Loucy (cell line): ENCODE results near the gene TMPRSS5.

Experiments
- H2AFZ ChIP-seq: fragments of 200-600 bp; sonication (generic); 2 replicates; pipeline ENCODE4 v1.6.0; 2016; ENCODE audit warnings: antibody characterized with exemption, mild to moderate bottlenecking, low read length, moderate library complexity
- H3F3A ChIP-seq: fragments of 200-600 bp; 2 replicates; pipeline ENCODE4 v1.6.0; 2016; ENCODE audit warnings: antibody characterized with exemption, low read depth, mild to moderate bottlenecking
- H3K27me3 ChIP-seq: fragments of 200-600 bp; sonication (generic); 2 replicates; pipeline ENCODE4 v1.6.1; 2014; ENCODE audit warnings: low read length, mild to moderate bottlenecking; ENCODE audit not compliant: insufficient read depth, poor library complexity, severe bottlenecking
- H3K36me3 ChIP-seq: fragments of 200-600 bp; sonication (generic); 2 replicates; pipeline ENCODE4 v1.6.1; 2016; ENCODE audit warnings: low read length; ENCODE audit not compliant: insufficient read depth
- H3K4me1 ChIP-seq: fragments of 200-600 bp; sonication (generic); 2 replicates; pipeline ENCODE4 v1.5.1; 2014; ENCODE audit warnings: low read length, mild to moderate bottlenecking; ENCODE audit not compliant: insufficient read depth, poor library complexity, severe bottlenecking
- H3K4me2 ChIP-seq: fragments of 200-600 bp; sonication (generic); 2 replicates; pipeline ENCODE4 v1.6.0; 2014; ENCODE audit warnings: antibody characterized with exemption, low read length, low read depth, mild to moderate bottlenecking; ENCODE audit not compliant: poor library complexity, severe bottlenecking
- H3K4me3 ChIP-seq: fragments of 200-600 bp; sonication (generic); 2 replicates; pipeline ENCODE4 v1.5.1; 2014; ENCODE audit warnings: low read length, mild to moderate bottlenecking, mixed read lengths; ENCODE audit not compliant: poor library complexity, severe bottlenecking
- H3K79me2 ChIP-seq: fragments of 200-600 bp; sonication (generic); 2 replicates; pipeline ENCODE4 v1.6.1; 2014; ENCODE audit warnings: low read length; ENCODE audit not compliant: insufficient read depth
- H3K9ac ChIP-seq: fragments of 200-600 bp; sonication (generic); 2 replicates; pipeline ENCODE4 v1.6.0; 2014; ENCODE audit warnings: mild to moderate bottlenecking, low read depth, low read length, moderate library complexity; ENCODE audit not compliant: poor library complexity, severe bottlenecking
- H3K9me2 ChIP-seq: fragments of 200-600 bp; sonication (generic); replicated peaks from 2 replicates; pipeline ENCODE4 v1.6.1; 2016; ENCODE audit warnings: low read depth, low read length, mixed read lengths
- H3K9me3 ChIP-seq: fragments of 200-600 bp; sonication (generic); 2 replicates; pipeline ENCODE4 v1.6.1; 2014; ENCODE audit warnings: mild to moderate bottlenecking, antibody characterized with exemption, low read length, low read depth; ENCODE audit not compliant: insufficient read depth
- H4K20me1 ChIP-seq: fragments of 200-600 bp; sonication (generic); 2 replicates; pipeline ENCODE4 v1.6.0; 2014; ENCODE audit warnings: antibody characterized with exemption, low read length, mild to moderate bottlenecking; ENCODE audit not compliant: insufficient read depth, poor library complexity, severe bottlenecking
- EZH2phosphoT487 ChIP-seq: fragments of 200-600 bp; IDR thresholded peaks from 2 replicates; pipeline ENCODE4 v1.6.1; 2018; ENCODE audit warnings: antibody characterized with exemption, mild to moderate bottlenecking, moderate library complexity, borderline replicate concordance
- TF ChIP-seq, protein P1 (sequence below): fragments of 200-600 bp; sonication (generic); conservative IDR thresholded peaks from 2 replicates; pipeline ENCODE4 v1.5.1; 2014; ENCODE audit warnings: mild to moderate bottlenecking, antibody characterized with exemption, low read length

TMPRSS5 gene

DNA sequence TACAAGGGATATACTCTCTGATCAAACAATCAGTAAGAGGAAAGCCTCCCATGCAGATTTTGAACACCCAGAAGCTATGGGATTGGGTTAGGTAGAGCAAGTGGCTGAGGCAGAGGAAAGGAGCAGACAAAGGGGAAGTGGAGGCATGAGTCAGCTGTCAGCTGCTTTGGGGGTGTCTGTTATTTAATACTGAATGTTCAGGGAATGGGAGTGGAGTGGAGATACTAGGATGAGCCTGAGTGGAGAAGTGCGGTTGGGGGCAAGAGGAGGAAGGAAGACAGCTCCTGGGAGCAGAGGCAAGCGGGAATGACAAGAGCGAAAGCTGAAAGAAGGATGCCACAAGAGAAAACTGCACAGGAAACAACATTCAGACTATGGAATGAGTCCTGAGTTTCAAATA, 22.7 kb upstream of the TMPRSS5 start:
- Histone ChIP-seq H3K9me3 (no peaks in the 10 kb centered on the region), H3K36me3 (peaks cover 25% of the 10 kb centered on the region; the same call in 1 of the 2 replicates), H3K9ac (no peak overlapping the region), H3K9me2 (no peaks in the 10 kb centered on the region), H3K27me3 (no peaks in the 10 kb centered on the region), H3F3A (no peaks in the 10 kb centered on the region), H3K4me1 (no peaks in the 10 kb centered on the region), H2AFZ (no peak overlapping the region), H3K4me3 (no peak overlapping the region), H4K20me1 (no peaks in the 10 kb centered on the region), H3K79me2 (no peaks in the 10 kb centered on the region), H3K4me2 (no peak overlapping the region)
- TF ChIP-seq, protein P1, sequence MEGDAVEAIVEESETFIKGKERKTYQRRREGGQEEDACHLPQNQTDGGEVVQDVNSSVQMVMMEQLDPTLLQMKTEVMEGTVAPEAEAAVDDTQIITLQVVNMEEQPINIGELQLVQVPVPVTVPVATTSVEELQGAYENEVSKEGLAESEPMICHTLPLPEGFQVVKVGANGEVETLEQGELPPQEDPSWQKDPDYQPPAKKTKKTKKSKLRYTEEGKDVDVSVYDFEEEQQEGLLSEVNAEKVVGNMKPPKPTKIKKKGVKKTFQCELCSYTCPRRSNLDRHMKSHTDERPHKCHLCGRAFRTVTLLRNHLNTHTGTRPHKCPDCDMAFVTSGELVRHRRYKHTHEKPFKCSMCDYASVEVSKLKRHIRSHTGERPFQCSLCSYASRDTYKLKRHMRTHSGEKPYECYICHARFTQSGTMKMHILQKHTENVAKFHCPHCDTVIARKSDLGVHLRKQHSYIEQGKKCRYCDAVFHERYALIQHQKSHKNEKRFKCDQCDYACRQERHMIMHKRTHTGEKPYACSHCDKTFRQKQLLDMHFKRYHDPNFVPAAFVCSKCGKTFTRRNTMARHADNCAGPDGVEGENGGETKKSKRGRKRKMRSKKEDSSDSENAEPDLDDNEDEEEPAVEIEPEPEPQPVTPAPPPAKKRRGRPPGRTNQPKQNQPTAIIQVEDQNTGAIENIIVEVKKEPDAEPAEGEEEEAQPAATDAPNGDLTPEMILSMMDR: no peak
- TF ChIP-seq EZH2phosphoT487: no peak

DNA sequence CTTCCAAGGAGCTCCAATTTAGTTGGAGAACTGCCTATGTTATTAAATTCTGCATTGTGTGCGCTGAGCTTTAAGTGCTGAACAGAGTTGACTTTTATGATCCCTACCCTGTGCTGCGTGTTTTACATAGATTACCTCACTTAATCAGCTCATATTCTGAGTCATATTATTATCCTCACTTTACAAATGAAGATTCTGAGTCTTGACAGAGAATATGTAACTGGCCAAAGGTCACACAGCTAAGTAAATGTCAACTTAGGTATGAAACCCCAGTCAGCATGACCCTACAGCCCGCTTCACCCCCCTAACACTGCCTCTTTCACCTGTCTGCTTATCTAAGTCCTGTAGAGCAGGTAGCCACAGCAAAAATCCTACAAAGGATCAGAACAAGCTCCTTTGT, 19.8 kb upstream of the TMPRSS5 start:
- Histone ChIP-seq H3K36me3 (no peaks in the 10 kb centered on the region), H3K9me2 (no peaks in the 10 kb centered on the region), H3K4me3 (no peak overlapping the region), H3K79me2 (no peaks in the 10 kb centered on the region), H3K4me2 (no peak overlapping the region), H2AFZ (no peak overlapping the region), H4K20me1 (no peaks in the 10 kb centered on the region), H3F3A (no peaks in the 10 kb centered on the region), H3K27me3 (no peaks in the 10 kb centered on the region), H3K9ac (no peak overlapping the region), H3K4me1 (no peaks in the 10 kb centered on the region), H3K9me3 (no peaks in the 10 kb centered on the region)
- TF ChIP-seq EZH2phosphoT487: no peak
- TF ChIP-seq, protein P1: no peak

DNA sequence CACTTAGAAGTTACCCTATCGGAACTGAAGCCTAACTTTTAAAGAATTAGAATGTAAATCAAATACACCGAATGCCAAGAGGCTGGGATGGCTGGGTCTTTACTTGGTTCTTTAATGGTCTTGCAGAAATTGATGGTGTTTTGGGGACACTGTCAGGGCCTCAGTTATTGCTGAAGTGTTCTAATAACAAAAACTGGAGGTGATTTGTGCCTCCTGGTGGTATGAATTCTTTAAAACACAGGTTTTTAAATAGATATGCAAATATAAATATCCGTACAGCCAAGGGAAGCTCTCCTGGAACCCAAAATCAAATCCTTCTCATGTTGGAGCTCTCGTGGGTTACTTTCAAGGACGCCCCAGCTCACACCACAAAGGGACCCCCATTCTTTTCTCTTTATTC, 19.3 kb upstream of the TMPRSS5 start:
- H2AFZ ChIP-seq: no peak overlapping the region
- no peak for TF ChIP-seq EZH2phosphoT487
- TF ChIP-seq, protein P1: no peak

More for the DNA sequence above, 19.3 kb upstream of the TMPRSS5 start:
- no peaks in the 10 kb centered on the region for H3K9me3 ChIP-seq
- H3K79me2 ChIP-seq: no peaks in the 10 kb centered on the region
- no peak overlapping the region for H3K4me3 ChIP-seq
- no peak overlapping the region for H3K4me2 ChIP-seq
- H3K9ac ChIP-seq: no peak overlapping the region
- no peaks in the 10 kb centered on the region for H3K36me3 ChIP-seq
- no peaks in the 10 kb centered on the region for H3K27me3 ChIP-seq
- no peaks in the 10 kb centered on the region for H3F3A ChIP-seq
- no peaks in the 10 kb centered on the region for H3K9me2 ChIP-seq
- H4K20me1 ChIP-seq: no peaks in the 10 kb centered on the region
- no peaks in the 10 kb centered on the region for H3K4me1 ChIP-seq
